Panc1 (cell line): ENCODE data around the gene PLA1A. TPM values are rescaled to one million over a fixed set of nuclear protein-coding genes. Genes with fewer than 3 reads are reported as not detected.
"Not testable (repeated sequence)": the region's sequence is repeated elsewhere in the genome, so short reads cannot be mapped to it uniquely, and the experiment has no call there.

Experiments used
- ATAC-seq: fragments of 200-7000 bp; cut with Tn5 transposase; 2 replicates; pipeline ENCODE4 v1.9.1; 2020; ENCODE audit warnings: mild to moderate bottlenecking, moderate library complexity
- BruUV-seq: library from RNA; stranded (reverse); fragments of 400-500 nt; replicated peaks from 2 replicates; lab custom pipeline; 2021; lab: Mats Ljungman, UMichigan
- CTCF ChIA-PET: fragments of 300-600 bp; sonication (Branson Sonifier 250); formaldehyde crosslinking; loops from one replicate; lab custom pipeline; 2022; ENCODE audit warnings: antibody characterized with exemption; lab: Charles Lee
- POLR2A ChIA-PET: fragments of 300-600 bp; sonication (Branson Sonifier 250); formaldehyde crosslinking; loops from one replicate; lab custom pipeline; 2022; ENCODE audit warnings: antibody characterized with exemption; lab: Charles Lee
- DNase-seq: peaks from one replicate; pipeline ENCODE4 v3.0.0-alpha.2; 2010; ENCODE audit warnings: low read depth, low spot score
- H3K27ac ChIP-seq: 2 replicates; pipeline ENCODE4 v1.5.1; 2011; ENCODE audit warnings: mild to moderate bottlenecking, low read length, inconsistent platforms
- H3K27me3 ChIP-seq: fragments of 200-500 bp; sonication (Bioruptor generic); 2 replicates; pipeline ENCODE4 v1.6.0; 2014; ENCODE audit warnings: low read length, inconsistent platforms; ENCODE audit not compliant: control insufficient read depth, insufficient read depth
- H3K36me3 ChIP-seq: fragments of 200-500 bp; sonication (Bioruptor generic); 2 replicates; pipeline ENCODE4 v1.5.1; 2014; ENCODE audit warnings: inconsistent platforms, mild to moderate bottlenecking, low read length, moderate library complexity; ENCODE audit not compliant: control insufficient read depth, insufficient read depth
- H3K4me1 ChIP-seq: 2 replicates; pipeline ENCODE4 v1.5.1; 2011; ENCODE audit warnings: inconsistent platforms, mild to moderate bottlenecking, low read length, moderate library complexity; ENCODE audit not compliant: control insufficient read depth, insufficient read depth
- H3K4me3 ChIP-seq, 2 experiments: 2 replicates each; pipeline ENCODE4 v1.5.1; 2011 to 2012; ENCODE audit warnings: low read depth in 2 of 2, low read length in 2 of 2, mild to moderate bottlenecking in 2 of 2, inconsistent platforms in 1 of 2, moderate library complexity in 1 of 2
- H3K9me3 ChIP-seq: fragments of 200-500 bp; sonication (Bioruptor generic); 2 replicates; pipeline ENCODE4 v1.5.1; 2014; ENCODE audit warnings: low read depth, mild to moderate bottlenecking, inconsistent platforms, low read length, moderate library complexity; ENCODE audit not compliant: control insufficient read depth, insufficient read depth
- CTCF ChIP-seq: fragments of 450-650 bp; IDR thresholded peaks from 2 replicates; pipeline ENCODE4 v1.5.1; 2017; ENCODE audit warnings: mild to moderate bottlenecking
- POLR2AphosphoS5 ChIP-seq: IDR thresholded peaks from 2 replicates; pipeline ENCODE4 v1.6.1; 2012; ENCODE audit warnings: mild to moderate bottlenecking, low read depth, low read length, moderate library complexity
- REST ChIP-seq, 2 experiments: IDR thresholded peaks; 2 replicates each; pipeline ENCODE4 v1.6.1; 2011 to 2012; ENCODE audit warnings: low read depth in 2 of 2, control low read depth in 1 of 2, low read length in 1 of 2, mild to moderate bottlenecking in 1 of 2, moderate library complexity in 1 of 2; ENCODE audit not compliant: insufficient read depth in 1 of 2
- SIN3A ChIP-seq: IDR thresholded peaks from 2 replicates; pipeline ENCODE4 v1.6.1; 2012; ENCODE audit warnings: low read depth, mild to moderate bottlenecking, low read length, moderate library complexity, borderline replicate concordance; ENCODE audit not compliant: insufficient read depth
- TCF7L2 ChIP-seq: IDR thresholded peaks from 2 replicates; pipeline ENCODE4 v1.6.1; 2011; ENCODE audit warnings: mild to moderate bottlenecking, low read depth, low read length, inconsistent platforms
- in situ Hi-C: cut with HindIII; loops from 2 replicates; pipeline ENCODE4 v1.10.0; 2016; ENCODE audit warnings: low sequenced_read_pairs, low pct_unique_long_range_greater_than_20kb
- intact Hi-C: fragments of 100-400 bp; cut with micrococcal nuclease; formaldehyde crosslinking; loops from one replicate; pipeline ENCODE4 v1.10.0; 2022; ENCODE audit not compliant: unreplicated experiment
- total RNA-seq: library from RNA; stranded (reverse); gene quantifications from one replicate; pipeline ENCODE4 v1.2.1, GENCODE V29; 2021; ENCODE audit not compliant: unreplicated experiment

PLA1A gene
- total RNA-seq, 1 experiment from 2014 or later: not detected

- Histone ChIP-seq H3K4me1 (no peaks in the 10 kb centered on the region), H3K9me3 (no peaks in the 10 kb centered on the region), H3K27ac (no peak overlapping the region), H3K4me3 (no peak overlapping the region), H3K27me3 (no peaks in the 10 kb centered on the region; the same call in 1 of the 2 replicates), H3K36me3 (no peaks in the 10 kb centered on the region)
- no peak for TF ChIP-seq TCF7L2
- TF ChIP-seq REST (IDR thresholded peaks at IDR 0.05; ENCODE audit: insufficient read depth in 1 of 2, low read depth in 2 of 2, low read length in 1 of 2): no peak
- in situ Hi-C loops (no loop called here), intact Hi-C loops (loop anchor here (10.0 kb wide), 1 partner anchor 675 kb away; no protein-coding TSS in a partner anchor)
- POLR2A ChIA-PET: no interaction called here
- BruUV-seq: no TSS peak
- CTCF ChIA-PET: interaction anchor here (0.7 kb wide), 1 partner anchor 116 kb away, joined by 7 read pairs; no protein-coding TSS in a partner anchor
- DNase-seq (no peak), ATAC-seq (peak; percentile 31; the same call in 1 of the 2 replicates)
Measured at GRCh38 chr3:119560160-119560559, 37.5 kb upstream of the PLA1A start.

- in situ Hi-C loops (no loop called here), intact Hi-C loops (loop anchor here (10.0 kb wide), 1 partner anchor 678 kb away; no protein-coding TSS in a partner anchor)
- DNase-seq (no peak), ATAC-seq (no peak)
- H3K27me3 ChIP-seq: no peaks in the 10 kb centered on the region
- POLR2A ChIA-PET: no interaction called here
- H3K9me3 ChIP-seq: no peaks in the 10 kb centered on the region
- BruUV-seq: no TSS peak
- CTCF ChIA-PET: no interaction called here
- TF ChIP-seq POLR2AphosphoS5: no peak
- TF ChIP-seq REST (IDR thresholded peaks at IDR 0.05; ENCODE audit: insufficient read depth in 1 of 2, low read depth in 2 of 2, low read length in 1 of 2): no peak
- TF ChIP-seq CTCF: no peak
- TF ChIP-seq TCF7L2: no peak
- no peak for TF ChIP-seq SIN3A
- H3K36me3 ChIP-seq: no peaks in the 10 kb centered on the region
- no peaks in the 10 kb centered on the region for H3K4me1 ChIP-seq
- H3K4me3 ChIP-seq: no peak overlapping the region
- no peak overlapping the region for H3K27ac ChIP-seq
Measured at GRCh38 chr3:119562307-119562961, 35.3 kb upstream of the PLA1A start.

GRCh38 chr3:119563334-119563733 is 34.4 kb upstream of the PLA1A start:
- in situ Hi-C loops, POLR2A ChIA-PET, H3K27ac ChIP-seq, H3K4me3 ChIP-seq, CTCF ChIA-PET, H3K4me1 ChIP-seq, ATAC-seq, H3K9me3 ChIP-seq, H3K27me3 ChIP-seq, H3K36me3 ChIP-seq, BruUV-seq, DNase-seq: not testable (repeated sequence)
- intact Hi-C loops: loop anchor here (10.0 kb wide), 1 partner anchor 679 kb away; no protein-coding TSS in a partner anchor
